NCI-H510A (cell line): Measurements from ENCODE around the gene MVB12B.
"Not testable (repeated sequence)": the region's sequence is repeated elsewhere in the genome, so short reads cannot be mapped to it uniquely, and the experiment has no call there.

ENCODE experiments used
- DNase-seq: peaks from one replicate; lab custom pipeline; 2025; lab: John Stamatoyannopoulos, UW

Gene MVB12B

GRCh38 chr9:126472948-126473298, 146.3 kb downstream of the MVB12B start:
- DNase-seq, result no peak

DNA sequence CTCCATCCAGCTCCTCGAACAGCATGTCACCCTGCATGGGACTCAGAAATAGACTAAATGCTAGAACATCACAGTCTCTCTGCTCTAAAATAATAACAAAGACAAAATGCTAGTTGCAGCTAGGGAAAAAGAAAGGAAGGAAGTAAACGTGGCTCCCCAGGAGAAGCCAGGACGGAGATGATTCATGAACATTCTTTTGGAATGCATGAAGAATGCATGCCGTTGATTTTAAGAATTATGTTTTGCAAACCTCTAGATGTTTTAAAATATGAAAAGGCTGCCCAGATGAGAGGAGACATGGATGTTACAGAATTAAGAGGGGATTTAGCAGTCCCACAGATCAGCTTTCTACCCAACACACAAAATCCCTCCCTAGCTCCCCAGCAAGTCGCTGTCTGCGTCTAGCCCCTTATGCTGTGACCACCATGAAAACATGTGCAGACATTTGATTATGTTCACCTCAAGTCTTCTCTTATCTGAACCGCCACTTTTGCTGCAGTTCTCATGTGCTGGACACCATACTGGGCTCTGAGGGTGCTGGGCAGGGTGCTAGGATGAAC, 147.7 kb downstream of the MVB12B start:
- no peak for DNase-seq

GRCh38 chr9:126474786-126475485, 148.3 kb downstream of the MVB12B start:
- no peak for DNase-seq

- no peak for DNase-seq
These were observed 149.4 kb downstream of the MVB12B start for GRCh38 chr9:126475933-126476555.

- DNase-seq, result not testable (repeated sequence)
These were observed 150.8 kb downstream of the MVB12B start for GRCh38 chr9:126477432-126477831.

GRCh38 chr9:126478216-126478981, 151.8 kb downstream of the MVB12B start:
- DNase-seq, result no peak

DNA sequence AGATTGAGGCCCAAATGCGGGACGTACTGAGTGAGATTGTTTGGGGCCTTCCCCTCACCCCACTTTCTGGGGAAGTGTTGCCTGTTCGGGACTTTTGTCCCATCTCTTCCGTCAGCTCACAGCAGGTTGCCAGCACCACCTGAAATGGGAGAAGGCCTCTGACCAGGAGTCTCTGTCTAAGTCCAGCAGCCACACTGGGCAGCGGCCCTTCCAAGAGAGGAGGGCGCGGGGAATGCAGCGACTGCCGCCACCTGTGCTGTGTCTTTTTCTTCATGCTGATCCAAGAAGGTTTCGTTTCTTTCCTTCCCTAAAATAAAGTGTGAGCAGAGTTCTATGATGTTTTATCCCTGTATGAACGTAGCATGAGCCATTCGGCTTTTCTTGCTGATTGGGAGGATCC, 152.9 kb downstream of the MVB12B start:
- no peak for DNase-seq

DNA sequence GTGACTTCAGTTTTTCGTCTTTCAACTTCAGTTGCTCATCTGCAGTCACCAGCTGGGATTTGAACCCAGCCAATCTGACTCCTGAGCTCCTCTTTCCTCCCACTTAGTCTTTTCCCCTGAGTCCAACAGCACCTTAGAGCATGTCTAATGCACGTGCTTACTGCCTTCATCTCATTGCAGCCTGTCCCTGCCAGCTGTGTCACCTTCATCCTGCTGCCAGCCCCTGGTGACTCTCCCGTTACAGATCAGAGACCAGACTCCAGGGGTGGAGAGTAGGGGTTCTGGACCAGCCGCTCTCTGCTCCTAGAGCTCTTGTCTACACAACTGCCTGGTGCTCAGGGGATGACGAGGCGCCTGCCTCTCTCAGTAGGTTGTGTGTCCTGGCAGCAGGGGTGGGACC, 154.2 kb downstream of the MVB12B start:
- DNase-seq, result no peak

DNA sequence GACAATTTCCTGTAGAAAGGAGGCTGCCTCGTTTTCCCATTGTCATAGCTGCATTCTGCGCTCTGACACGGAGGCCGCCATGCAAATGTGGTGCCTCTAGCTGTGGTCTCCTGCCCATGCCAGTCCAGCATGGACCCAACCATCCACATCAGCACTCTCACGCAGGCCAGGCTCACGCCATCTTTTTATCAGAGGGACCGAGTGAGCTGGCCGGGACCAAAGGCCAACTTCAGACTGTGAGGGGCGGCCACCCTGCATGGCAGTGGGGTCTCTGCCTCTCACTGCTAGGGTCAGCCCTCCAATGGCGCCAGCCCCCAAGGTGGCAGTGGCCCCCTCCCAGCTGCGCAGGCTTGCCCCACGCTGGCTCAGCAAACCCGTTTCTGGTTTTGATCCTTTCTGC, 155.2 kb downstream of the MVB12B start:
- DNase-seq, result no peak

DNA sequence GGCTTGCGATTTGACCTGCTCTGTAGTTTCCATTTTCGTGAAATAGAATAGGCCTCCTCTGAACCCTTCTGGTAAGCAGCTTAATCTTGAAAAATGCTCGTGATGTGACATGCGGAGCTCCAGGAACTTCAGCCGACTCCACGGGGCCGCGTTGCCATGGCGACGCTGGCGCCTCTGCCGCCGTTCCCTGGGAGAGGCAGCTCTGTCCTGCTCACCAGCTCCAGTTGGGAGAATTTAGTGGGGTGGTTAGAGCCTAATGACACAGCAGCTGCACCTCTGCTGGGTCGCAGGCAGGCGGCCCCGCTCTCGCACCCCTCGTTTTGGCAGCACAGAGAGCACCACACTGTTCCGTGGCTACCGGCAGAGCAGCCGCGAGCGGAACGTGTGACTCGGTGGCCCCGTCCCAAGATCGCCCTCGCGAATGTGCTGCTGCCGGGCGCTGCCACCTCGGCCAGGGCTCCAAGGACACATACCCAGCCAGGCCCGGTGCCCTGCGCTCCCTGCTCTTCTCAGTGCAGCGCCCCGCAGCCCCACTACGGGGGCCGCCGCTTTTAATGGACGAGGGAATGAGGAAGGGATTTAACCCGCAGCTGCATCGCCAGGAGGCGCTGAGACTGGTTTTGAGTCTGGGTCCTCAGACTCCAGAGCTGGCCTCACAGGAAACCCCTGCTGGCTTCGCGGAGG, 155.9 kb downstream of the MVB12B start:
- no peak for DNase-seq

DNA sequence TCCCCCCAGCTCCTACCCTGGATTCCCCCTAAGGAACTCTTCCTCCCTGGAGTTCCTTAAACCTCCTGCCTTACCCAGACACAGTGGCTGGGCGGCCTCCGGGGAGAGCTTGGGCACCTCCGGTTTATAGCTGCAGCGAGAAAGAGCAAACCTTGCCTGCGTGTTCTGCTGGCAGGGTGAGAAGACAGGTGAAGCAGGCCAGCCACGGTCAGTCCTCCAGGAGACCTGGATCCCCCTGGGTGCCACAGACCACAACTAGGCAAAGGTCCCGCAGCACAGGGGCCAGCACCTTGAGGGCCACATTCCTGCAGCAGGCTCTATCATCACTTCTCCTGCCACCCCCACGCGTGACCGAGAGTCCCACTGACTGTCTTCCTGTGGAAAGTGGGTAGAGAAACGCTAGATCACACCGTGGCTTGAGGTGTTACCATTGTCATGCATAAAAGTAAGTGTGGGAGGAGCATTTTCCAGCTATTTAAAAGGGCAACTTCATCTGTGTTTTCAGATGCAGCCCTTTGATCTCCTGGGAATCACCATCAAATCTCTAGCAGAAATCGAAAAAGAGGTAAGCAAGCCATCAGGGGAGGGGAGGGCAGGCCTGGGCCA, 156.9 kb downstream of the MVB12B start:
- DNase-seq, result no peak

- DNase-seq, result no peak
These were observed 159.0 kb downstream of the MVB12B start for GRCh38 chr9:126485662-126486061.

DNA sequence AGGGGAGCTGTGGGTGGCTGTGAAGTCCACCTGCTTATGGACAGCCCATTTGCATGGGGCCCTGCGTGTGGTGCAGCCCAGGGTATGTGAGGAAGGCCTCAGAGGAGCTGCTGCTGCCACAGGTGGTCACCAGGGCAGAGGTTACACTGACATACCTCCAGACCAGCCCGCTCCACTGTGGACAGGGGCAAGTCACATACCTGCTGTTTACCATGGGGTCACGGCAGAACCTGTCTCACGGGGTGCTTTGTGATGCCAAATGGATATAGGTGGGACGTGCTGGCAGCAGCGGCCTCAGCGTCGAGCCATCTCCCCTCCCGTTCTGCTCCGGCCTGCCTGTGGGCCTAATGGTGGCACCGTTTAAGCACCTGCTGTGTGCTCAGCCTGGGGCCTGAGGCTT, 159.6 kb downstream of the MVB12B start:
- DNase-seq, result no peak

DNA sequence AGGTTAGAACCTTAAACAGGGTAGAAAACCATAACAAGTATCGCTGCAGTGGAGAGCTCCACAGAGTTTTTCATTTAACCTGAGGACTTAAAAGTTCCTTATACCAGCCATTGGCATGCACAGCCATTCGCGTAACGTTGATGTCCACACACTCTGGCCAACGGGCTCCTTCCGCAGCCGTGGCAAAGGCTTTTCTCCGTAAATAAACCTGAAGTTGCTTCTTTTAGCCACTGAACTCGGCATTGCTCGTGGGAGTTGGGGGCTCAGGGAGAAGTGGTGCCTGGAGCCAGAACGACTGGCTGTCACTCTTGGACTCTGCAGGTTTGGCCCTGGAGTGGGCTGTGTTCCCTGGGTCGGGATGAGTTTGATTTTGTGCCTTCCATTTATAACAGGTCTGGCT, 161.2 kb downstream of the MVB12B start:
- DNase-seq, result no peak

DNA sequence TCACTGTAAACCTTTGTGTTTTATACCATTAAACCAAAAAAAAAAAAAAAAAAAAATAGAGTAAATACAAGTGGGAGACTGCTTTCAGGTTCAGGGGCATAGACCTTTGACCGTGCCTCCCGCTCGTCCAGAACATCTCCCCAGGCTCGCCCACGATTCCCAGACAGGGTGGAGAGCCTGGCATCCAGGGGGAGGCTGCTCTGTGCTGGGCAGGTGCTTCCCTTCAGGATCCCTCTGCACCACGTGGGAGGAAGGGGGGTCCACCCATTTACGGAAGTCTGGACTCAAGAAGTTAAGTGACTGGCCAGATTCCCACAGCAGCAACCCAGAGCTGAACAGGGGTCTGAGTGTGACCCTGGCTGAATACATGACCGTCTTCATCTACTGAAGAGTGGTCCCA, 161.7 kb downstream of the MVB12B start:
- no peak for DNase-seq

DNA sequence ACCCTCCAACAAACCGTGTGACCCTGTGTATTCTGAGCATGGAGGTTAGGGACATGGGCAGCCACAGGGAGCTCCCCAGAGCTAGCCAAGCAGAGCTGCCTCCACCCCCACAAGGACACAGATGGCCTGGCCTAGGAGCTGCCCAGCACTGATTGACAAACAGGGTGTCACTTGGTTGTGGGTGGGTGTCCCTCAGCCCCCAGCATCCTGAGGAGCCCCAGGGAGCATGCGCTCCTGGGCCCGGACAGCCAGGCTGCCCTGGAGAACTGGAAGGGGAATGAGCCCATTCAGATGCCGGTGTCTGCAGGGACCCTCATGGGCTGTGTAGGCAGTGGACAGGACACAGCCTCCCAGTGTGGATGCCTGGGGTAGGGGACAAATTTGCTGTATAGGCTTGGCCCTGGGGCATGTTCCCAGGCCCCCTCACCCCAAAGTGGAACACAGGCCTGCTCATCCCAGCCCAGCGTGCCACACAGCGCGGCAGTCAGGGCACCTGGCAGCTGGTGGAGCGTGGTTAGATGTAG, 162.3 kb downstream of the MVB12B start:
- no peak for DNase-seq

GRCh38 chr9:126489581-126490213, 163.1 kb downstream of the MVB12B start:
- DNase-seq, result no peak

DNA sequence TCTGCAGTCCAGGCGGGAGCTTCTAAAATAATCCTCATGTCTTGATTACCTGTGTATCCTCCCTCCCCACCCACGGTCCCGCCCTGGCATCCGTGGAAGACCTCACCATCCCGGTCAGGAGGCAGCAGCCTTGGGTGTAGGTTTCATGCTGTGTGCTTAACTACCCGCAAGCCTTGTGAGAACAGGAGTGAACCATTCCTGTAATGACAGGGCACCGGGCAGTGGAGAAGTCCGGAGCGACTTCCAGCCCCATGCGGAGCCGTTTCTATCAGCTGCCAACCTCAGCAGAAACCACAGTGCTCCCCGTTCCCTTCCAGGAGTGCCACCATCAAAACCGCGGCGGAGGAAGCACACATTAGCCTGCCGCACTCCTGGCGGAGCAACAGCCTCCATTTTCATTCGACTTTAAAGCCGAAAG, 163.6 kb downstream of the MVB12B start:
- DNase-seq, result no peak

DNA sequence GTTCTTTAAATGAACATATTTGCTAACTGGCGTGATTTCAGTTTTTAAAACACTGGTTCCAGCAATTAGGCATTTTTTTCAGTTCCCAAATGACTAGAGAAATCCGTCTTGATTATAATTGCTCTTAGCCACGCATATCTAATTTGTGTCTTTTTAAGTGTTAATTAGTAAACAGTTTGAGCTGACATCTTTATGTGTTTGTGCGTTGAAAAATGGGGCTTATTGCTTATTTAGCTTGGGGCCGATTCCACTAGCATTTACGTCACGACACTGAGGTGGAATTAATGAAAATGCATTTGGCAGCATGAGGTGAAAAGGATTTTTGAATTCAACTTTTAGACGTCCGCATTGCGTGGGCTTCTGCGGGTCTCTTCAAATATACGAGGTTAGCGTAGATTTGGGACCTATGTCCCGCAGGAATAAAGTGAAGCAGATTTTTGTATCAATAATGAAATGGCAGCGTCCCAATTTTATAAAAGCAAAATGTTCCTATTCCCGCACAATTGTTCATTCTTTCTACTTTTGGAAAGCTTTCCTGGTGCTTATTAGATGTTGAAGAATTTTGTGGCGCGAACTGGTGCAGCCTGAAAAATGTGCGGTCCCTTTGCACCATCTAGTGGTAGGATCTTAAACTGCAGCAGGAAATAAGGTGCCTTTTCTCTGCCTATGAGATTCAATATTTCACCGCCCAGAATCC, 164.4 kb downstream of the MVB12B start:
- DNase-seq, result peak; percentile 40

DNA sequence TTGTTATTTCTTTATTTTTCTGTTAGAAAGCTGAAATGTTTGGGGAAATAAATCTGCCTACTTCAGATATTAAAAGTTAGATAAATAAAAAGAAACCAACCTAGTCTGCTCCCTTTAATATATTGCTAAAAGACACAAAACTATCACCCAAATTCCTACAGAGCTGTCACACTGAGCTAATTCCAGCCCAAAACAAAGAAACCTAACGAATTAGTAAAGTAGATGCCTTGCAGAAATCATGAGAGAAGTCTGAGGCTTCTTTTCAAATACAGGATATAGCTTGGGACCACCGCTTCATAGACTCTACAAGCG, 164.9 kb downstream of the MVB12B start:
- no peak for DNase-seq

DNA sequence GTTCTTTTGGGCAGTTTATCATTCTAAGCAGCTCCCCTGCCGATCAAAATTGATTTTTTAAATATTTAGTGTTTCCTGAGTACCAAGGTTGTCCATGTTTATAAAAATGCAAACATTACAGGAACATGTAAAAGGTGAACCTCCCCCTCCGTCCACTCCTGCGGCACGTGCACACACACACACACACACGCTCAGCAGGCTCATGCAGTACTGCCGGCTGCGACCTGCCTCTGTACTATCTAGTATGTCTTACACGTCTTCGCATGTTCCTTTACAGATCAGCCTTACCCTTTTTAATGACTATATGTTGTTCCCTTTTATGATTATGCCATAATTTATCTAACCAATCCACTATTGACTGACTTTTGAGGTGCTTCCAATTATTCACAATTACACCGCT, 165.3 kb downstream of the MVB12B start:
- DNase-seq, result no peak
